CD4-positive, alpha-beta T cell treated with Interferon gamma for 1 hour (primary cell): ENCODE measurements around the gene DCDC2C.

Experiments used
- DNase-seq: peaks from one replicate; pipeline ENCODE4 v3.0.0-alpha.2; 2020

The DCDC2C gene

DNA sequence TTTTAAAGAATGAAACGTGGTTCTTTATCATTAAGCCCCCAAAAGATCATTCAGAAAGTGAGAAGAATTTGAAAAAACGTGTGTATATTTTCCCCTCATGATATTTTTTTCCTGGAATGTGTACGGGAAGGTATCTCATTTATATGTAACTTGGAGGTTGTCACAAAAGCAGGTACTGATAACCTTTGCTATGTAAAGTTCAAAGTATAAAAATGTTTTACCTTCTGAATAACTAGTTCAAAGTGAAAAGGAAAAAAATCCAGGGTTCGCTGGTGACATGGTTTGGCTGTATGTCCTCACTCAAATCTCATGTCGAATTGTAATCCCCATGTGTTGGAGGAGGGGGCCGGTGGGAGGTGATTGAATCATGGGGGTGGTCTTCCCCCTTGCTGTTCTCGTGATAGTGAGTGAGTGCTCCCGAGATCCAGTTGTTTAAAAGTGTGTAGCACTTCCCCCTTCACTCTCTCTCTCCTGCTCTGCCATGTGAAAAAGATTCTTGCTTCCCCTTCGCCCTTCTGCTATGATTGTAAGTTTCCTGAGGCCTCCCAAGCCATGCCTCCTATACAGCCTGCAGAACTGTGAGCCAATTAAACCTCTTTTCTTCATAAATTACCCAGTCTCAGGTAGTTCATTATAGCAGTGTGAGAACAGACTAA is 144.2 kb downstream of the DCDC2C start:
- DNase-seq: no peak

DNA sequence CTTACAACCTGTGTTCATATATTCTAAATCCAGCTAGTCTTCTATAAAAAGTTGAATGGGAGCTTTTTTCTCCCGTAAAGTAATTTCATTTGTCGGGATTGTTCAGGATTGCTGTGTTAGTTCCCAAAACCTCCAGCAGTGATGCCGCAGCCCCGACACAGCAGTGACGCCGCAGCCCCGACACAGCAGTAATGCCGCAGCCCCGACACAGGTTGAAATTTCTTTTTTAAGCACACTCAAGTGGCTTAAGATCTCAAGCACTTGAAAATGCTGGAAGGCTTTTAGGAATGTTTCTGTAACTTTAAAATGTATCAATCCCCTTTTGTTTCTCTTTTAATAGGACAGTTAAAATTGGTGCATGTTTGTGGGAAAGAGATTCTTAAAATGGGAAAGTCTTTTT is 145.4 kb downstream of the DCDC2C start:
- no peak for DNase-seq

DNA sequence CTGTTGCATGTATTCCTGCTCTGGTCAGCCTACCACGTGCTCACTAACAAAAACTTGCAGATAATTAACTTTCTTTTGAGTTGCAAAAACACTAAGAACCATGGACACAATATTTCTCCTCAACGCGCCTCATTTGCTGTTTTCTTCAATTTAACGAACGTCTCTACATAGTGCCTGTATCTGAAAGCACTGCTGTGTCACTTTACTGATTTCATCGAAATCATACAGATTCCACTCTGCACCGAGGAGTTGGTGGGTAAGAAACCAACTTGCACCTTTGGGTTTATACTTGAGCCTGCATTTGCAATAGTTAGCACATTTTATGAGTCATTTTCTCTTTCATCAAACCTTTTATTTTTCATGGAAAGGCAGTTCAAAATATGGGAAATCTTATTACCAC is 145.8 kb downstream of the DCDC2C start:
- no peak for DNase-seq

DNA sequence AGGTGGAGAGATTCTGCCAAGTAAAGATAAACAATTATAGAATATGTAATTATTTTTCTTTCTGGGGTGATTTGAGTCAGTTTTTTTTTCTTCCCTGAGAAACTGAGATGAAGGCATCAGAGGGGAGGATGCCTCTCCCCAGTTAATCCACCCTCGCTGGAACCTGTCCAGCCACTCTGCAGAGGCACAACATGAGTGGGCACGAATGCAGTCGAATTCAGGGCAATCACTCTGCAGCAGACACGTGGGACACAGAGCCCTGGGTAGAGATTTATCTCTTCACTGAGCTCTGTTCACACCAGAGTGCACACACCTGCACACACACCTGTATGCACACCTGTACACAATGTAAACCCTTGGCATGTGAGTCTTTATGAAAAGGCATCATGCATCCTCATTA is 154.2 kb downstream of the DCDC2C start:
- DNase-seq: no peak

DNA sequence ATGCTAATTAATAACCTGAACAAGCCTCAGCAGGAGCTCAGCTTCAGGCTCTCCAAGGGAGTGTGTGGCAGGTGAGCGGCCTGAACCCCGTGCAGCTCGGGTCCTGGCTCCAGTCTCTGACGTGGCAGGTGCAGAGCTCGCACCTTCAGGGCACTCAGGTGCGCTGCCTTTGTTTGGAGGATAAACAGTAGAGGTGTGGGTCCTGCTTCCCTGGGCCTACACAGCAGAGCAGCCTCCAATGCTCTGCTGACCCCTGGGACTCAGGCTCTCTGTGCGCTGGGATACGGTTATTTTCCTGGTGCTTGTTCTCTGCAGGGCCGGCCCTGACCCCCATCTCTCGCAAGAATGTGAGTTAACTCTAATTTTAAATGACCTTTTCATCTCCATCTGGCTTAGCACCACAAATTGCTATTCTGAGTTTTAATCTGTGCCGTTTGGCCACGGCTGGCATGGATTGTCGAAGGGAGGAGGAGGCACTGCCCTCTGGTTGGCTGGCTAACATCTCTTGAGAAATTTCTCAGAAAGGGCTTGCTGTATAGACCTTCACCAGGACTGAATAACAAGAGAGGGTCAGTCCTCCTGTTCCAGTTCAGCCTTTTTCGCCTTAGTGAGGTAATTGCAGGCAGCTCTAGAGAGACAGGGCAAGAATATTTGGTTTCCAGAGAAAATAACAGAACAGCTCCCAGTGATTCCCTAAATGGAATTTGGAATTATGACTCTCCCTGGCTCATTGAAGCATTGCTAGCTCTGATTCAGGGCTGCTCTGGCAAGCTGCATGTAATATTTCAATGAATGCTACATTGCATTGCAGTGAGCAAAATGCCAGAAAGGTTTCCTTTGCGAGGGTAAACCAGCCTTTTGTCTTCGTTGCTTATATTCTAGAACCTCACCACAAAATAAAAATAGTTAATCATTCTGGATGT is 161.8 kb downstream of the DCDC2C start:
- DNase-seq: no peak

DNA sequence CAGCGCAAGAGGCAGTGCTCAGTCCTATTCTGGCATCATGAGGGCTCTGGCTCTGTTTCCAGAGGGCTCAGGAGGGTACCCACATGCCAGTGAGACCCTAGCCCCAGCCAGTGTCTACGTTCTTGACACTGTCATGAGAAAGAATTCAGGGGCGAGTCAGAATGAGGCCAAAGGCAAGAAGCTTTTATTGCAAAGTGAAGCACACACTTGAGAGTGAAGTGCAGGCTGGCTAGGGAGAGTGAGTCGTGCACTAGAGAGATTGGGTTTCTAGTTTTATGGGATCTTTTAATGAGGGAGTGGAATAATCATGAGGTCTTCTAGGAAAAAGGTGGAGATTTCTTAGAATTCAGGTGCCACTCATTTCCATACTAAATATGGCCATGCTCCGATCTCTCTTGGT is 164.1 kb downstream of the DCDC2C start:
- no peak for DNase-seq

DNA sequence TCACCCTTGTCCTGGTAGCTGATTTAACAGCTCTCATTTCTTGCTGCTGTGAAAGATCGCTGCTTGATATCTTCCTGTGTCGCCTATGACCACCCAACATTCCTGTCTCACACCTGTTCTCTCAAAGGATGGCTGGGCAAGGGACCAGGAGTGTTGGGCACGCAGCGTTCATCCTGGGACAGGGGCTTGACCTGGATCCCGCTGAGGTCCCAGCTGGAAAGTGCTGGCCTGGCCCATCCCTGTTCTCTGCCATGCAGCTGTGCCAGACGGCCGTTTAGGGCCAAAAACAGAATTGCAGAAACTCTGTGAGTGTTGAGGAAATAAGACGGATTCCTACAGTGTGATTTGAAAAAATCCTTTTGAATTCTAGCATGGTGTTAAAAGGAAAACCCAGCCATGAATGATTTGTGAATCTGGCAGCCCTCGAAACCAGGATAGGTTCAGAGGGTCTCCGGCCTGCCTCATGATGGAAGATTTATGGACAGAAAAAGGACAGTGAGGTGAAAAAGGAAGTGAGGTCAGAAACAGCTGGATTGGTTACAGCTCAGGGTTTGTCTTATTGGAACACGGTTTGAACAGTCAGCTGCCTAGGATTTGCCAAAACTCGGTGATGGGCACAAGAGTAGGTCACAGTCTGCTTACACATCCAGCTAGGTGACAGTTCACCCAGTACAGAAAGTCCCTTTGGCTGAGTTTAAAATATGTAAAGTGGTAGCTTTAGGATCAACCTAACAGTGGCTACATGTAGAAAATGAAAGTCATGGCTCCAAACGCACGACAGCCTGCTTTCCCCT is 164.8 kb downstream of the DCDC2C start:
- no peak for DNase-seq

DNA sequence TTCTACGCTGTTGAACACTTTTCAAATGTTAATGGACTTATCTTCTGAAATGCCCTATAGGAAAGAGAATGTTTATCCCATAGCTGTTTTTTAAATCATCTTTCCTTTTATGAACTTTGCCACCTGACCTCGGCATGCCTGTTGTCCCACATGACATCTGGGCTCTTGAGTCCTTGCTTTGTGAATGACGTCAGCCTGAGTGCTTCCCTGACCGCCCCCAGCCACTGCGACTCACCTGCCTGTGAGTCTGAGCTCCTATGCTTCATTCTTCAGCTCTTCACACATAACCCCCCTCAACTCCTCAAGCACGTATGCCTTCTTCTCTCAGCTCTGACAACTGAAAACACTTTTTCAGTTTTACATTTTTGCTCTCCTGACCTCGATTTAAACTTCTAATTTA is 166.8 kb downstream of the DCDC2C start:
- no peak for DNase-seq

DNA sequence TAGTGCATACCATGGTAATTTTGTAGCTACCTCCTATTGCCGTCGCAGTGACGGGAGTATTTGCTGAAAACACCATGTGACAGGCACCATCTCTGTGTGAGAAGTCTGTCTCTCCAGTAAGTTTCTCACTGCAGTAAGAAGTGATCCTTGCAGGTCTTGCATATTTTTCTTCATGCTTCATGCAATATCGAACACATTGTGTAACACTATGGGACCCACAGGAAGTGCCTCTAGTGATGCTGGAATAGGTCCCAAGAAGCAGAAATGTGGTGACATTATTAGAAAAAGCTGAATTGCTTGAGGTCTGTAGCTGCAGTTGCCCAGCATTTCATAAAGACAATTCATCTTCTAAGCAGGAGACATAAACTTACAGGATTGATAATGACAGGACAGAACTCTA is 167.6 kb downstream of the DCDC2C start:
- DNase-seq: no peak

DNA sequence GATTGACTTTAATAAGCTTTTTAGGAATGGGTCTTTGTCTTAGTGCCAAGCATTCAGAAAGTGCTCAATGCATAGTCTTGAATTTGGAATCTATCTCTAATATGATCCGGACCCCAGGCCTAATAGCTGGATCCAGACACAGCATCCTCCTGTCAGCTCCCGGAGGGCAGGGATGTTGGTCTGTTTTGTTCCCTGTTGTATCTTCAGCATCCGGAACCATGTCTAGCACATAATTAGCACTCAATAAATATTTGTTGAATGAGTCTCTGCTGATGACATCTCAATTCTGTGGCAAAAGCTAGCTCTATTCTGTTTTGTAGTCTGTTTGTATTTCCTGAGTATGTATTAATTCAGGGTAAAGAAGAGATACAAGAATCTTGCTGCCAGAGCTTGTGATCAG is 169.1 kb downstream of the DCDC2C start:
- no peak for DNase-seq

DNA sequence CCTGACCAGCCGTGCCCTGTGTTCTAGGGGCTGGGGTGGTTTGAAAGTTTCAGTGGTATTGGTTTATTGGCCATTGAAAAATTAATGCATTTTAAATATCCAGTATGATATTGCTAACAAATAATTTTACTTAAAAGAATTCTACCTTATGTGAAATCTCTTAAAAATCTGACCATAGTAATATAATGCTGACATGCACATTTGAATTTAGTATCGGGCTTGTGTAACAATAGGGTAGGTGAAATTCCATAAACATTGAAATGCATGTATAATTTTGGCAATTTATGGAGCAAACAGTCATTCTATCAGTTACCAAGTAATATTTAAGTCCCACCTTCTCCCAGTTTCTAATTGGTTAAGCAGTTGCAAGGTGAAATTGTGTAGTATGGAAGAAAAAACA is 170.5 kb downstream of the DCDC2C start:
- DNase-seq: no peak

DNA sequence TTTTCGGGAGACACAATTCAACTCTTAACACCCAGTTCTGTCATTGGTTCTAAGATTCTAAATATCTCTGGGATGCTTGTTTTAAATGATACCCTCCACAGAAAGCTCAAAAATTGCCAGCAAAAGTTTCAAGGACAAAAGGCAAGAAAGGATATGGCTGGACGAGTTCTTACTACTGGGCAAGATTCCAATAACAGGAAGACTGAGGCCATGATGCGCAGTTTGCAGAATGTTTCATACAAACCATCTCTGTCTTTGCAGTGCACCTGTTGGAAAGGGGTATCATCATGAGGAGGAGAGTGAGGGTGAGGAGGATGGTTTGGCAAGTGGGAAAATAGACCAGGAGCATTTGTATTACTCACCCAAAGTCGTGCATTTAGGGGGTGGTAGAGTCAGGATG is 172.8 kb downstream of the DCDC2C start:
- DNase-seq: no peak

DNA sequence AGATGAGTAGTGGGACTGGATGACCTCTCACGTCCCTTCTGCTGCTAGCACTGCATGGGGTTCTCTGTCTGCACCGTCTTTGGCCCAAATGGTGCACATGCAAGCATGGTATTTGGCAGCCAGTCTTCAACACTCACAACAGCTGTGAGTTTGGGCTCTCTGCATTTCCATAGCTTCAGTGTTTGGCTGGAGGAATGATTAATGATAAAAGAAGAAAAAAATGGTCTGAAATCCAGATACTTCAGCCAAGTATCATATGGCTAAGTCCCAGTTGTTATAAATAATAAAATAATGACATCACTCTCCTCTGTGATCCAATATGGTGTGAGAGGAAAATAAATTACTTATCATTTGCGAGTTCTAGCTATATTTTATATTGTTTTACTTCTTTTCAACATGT is 173.3 kb downstream of the DCDC2C start:
- DNase-seq: no peak

DNA sequence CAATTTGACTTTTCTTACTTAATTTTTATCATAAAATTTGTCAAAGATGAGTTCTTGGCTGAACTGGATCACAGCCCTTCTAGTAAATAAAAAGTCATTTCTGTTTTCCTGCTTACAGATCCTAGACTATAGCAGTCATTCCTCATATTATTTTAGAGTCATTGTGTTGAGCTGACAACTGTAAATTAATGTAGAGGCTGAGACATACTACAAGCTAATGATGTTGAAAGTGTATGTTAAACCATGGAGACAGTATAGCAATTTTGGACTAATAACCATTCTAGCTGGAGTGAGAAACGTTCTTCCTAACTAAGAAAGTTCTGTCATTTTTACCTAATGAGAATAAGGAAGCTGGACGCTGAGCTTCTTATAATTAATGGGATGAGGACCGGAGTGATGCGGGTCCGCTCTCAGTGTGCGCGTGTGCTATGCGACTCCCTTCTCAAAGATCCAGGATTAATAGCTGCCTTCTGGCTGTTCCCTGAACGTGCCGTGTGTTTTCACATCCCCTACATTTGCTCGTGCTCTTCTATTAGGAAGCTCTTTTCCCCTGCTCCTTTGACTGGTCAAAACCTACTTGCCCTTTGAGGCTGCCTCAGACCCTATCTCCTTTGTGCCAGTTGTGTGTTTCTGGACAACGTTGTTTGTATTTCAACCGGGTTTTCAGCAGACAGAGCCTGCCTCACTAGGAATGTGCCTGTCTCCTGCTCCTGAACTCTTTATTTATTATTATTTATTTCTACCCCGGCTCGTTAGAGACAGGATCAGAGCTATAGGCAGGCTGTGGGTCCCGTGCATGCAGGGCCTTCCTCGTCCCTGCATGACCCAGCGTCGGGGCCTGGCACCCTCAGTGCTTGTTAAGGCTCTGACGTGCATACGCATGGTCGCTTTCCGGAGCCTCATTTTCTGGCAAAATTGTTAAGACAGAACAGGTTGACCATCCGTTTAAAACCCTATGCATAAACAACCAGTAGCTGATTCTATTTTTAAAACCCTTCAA is 182.6 kb downstream of the DCDC2C start:
- DNase-seq: no peak

DNA sequence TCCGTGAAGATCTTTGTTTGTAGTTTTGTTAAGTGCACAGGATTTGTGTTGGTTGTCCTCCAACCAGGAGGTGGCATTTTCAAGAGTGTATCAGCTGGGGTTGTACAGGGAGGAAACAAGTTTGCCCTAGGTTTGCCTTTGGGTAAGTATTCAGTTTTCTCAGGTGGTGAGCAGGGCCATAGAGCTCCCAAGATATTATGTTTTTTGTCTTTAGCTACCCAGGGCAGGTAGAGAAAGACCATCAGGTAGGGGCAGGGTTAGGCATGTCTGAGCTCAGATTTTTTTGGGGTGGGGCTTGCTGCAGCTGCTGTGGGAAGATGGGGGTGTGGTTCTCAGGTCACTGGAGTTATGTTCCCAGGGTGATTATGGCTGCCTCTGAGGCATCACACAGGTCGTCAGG is 191.6 kb downstream of the DCDC2C start:
- no peak for DNase-seq
